K562 (cell line): ENCODE data around the gene EIF4E2. TPM values are rescaled to one million over a fixed set of nuclear protein-coding genes. Genes with fewer than 3 reads are reported as not detected.

Source experiments
- ATAC-seq: fragments of 200-7000 bp; cut with Tn5 transposase; 3 replicates; pipeline ENCODE4 v1.9.1; 2020; ENCODE audit warnings: moderate library complexity
- BruUV-seq: library from RNA; stranded (reverse); fragments of 400-500 nt; replicated peaks from 2 replicates; lab custom pipeline; 2021; lab: Mats Ljungman, UMichigan
- CTCF ChIA-PET: fragments of 300-600 bp; formaldehyde crosslinking; extraction: SDS; loops from one replicate; lab custom pipeline; 2021; ENCODE audit warnings: low intra/inter-chr PET ratio; lab: Yijun Ruan, JAX
- POLR2A ChIA-PET: fragments of 300-600, 350-650 bp; sonication (Branson Sonifier 250); formaldehyde crosslinking; extraction: SDS; loops from one replicate; lab custom pipeline; 2021; ENCODE audit warnings: antibody characterized with exemption, inconsistent platforms; lab: Yijun Ruan, JAX
- DNase-seq, 4 experiments: peaks; one replicate each; pipeline versions ENCODE4 v3.0.0 to v3.0.0-alpha.2; 2011 to 2018; ENCODE audit warnings: low spot score in 3 of 4, mixed read lengths in 3 of 4; ENCODE audit errors: extremely low read depth in 1 of 4
- FAIRE-seq: peaks from 2 replicates; lab custom pipeline; 2011; peaks lifted over from hg19 to GRCh38; lab: Jason Lieb, UNC
- H2AFZ ChIP-seq: 2 replicates; pipeline ENCODE4 v1.6.0; 2011; ENCODE audit warnings: low read depth, low read length, control low read depth, inconsistent platforms
- H3K27ac ChIP-seq: fragments of 200-600 bp; 3 replicates; pipeline ENCODE4 v1.8.0; 2011; ENCODE audit warnings: low read depth, mild to moderate bottlenecking, control low read depth, inconsistent platforms, low read length, moderate library complexity, mixed read lengths; ENCODE audit errors: extremely low read depth
- H3K27me3 ChIP-seq, 2 experiments: fragments of 300-600 bp in 1 of 2; 2 replicates in 1 of 2; 3 replicates in 1 of 2; pipeline versions ENCODE4 v1.6.0 to v1.8.0; 2011; ENCODE audit warnings: inconsistent platforms in 2 of 2, low read length in 2 of 2, mild to moderate bottlenecking in 1 of 2, mixed read lengths in 1 of 2, moderate library complexity in 1 of 2; ENCODE audit not compliant: control insufficient read depth in 2 of 2, insufficient read depth in 2 of 2
- H3K36me3 ChIP-seq: fragments of 300-600 bp; 3 replicates; pipeline ENCODE4 v1.8.0; 2011; ENCODE audit warnings: mild to moderate bottlenecking, low read length, inconsistent platforms; ENCODE audit not compliant: control insufficient read depth, insufficient read depth
- H3K4me1 ChIP-seq, 2 experiments: fragments of 200-600 bp in 1 of 2; replicated peaks in 1 of 2; 2 replicates in 1 of 2; 3 replicates in 1 of 2; pipeline versions ENCODE4 v1.5.1 to v1.8.0; 2011; ENCODE audit warnings: inconsistent platforms in 2 of 2, low read length in 2 of 2, mild to moderate bottlenecking in 1 of 2, mixed read lengths in 1 of 2, moderate library complexity in 1 of 2; ENCODE audit not compliant: control insufficient read depth in 2 of 2, insufficient read depth in 2 of 2
- H3K4me2 ChIP-seq: 2 replicates; pipeline ENCODE4 v1.6.1; 2011; ENCODE audit warnings: low read length, control low read depth, inconsistent platforms, mixed read lengths; ENCODE audit not compliant: insufficient read depth
- H3K4me3 ChIP-seq: fragments of 200-600 bp; sonication (generic), shearing (Covaris generic); 2 replicates; pipeline ENCODE4 v1.5.1; 2016; ENCODE audit warnings: control low read depth, inconsistent platforms
- H3K79me2 ChIP-seq: fragments of 200-600 bp; 3 replicates; pipeline ENCODE4 v1.8.0; 2011; ENCODE audit warnings: low read length, inconsistent platforms; ENCODE audit not compliant: control insufficient read depth, insufficient read depth
- H3K9ac ChIP-seq, 2 experiments: 2 replicates each; pipeline versions ENCODE4 v1.6.0 to v1.6.1; 2011; ENCODE audit warnings: low read depth in 2 of 2, low read length in 2 of 2, control low read depth in 1 of 2, inconsistent platforms in 1 of 2, mild to moderate bottlenecking in 1 of 2, mixed read lengths in 1 of 2; ENCODE audit not compliant: insufficient read depth in 1 of 2
- H3K9me1 ChIP-seq: one replicate; pipeline ENCODE4 v1.6.0; 2011; ENCODE audit warnings: inconsistent platforms, mild to moderate bottlenecking, low read length, moderate library complexity; ENCODE audit not compliant: control insufficient read depth, insufficient read depth
- H3K9me3 ChIP-seq: replicated peaks from 2 replicates; pipeline ENCODE4 v1.5.1; 2011; ENCODE audit warnings: low read depth, low read length, inconsistent platforms; ENCODE audit not compliant: control insufficient read depth, insufficient read depth
- H4K20me1 ChIP-seq: replicated peaks from 2 replicates; pipeline ENCODE4 v1.6.1; 2011; ENCODE audit warnings: low read length, inconsistent platforms, mixed read lengths; ENCODE audit not compliant: control insufficient read depth, insufficient read depth
- CHD1 ChIP-seq: fragments of 200-600 bp; sonication (generic); IDR thresholded peaks from one replicate; pipeline ENCODE4 v1.6.1; 2012; ENCODE audit warnings: mild to moderate bottlenecking, moderate library complexity, low read length, inconsistent platforms
- EGR1 ChIP-seq: fragments of 450-650 bp; conservative IDR thresholded peaks from 2 replicates; pipeline ENCODE4 v1.6.1; 2017; ENCODE audit warnings: mild to moderate bottlenecking
- POLR2G ChIP-seq: fragments of 200-400 bp; formaldehyde crosslinking; IDR thresholded peaks from 2 replicates; pipeline ENCODE4 v1.6.1; 2017; ENCODE audit warnings: low read depth, mild to moderate bottlenecking, antibody characterized with exemption, low read length, moderate library complexity
- RBBP5 ChIP-seq: fragments of 200-600 bp; sonication (generic); IDR thresholded peaks from 2 replicates; pipeline ENCODE4 v1.6.1; 2012; ENCODE audit warnings: borderline replicate concordance, mild to moderate bottlenecking, low read length, control low read depth, inconsistent platforms; ENCODE audit not compliant: insufficient read depth, poor library complexity, severe bottlenecking
- RBFOX2 ChIP-seq: fragments of 200-400 bp; formaldehyde crosslinking; IDR thresholded peaks from 2 replicates; pipeline ENCODE4 v1.6.1; 2017; ENCODE audit warnings: low read depth, mild to moderate bottlenecking, low read length, moderate library complexity
- ZNF76 ChIP-seq: fragments of 250-450 bp; sonication (Bioruptor Pico); IDR thresholded peaks from 2 replicates; pipeline ENCODE4 v1.4.0; 2020; ENCODE audit warnings: mild to moderate bottlenecking, moderate library complexity, borderline replicate concordance
- ZNF766 ChIP-seq: fragments of 200-800 bp; sonication (Bioruptor generic); conservative IDR thresholded peaks from 2 replicates; pipeline ENCODE4 v1.6.1; 2016; ENCODE audit warnings: missing genetic modification characterization, missing compliant biosample characterization
- ZNF77 ChIP-seq: fragments of 250-450 bp; sonication (Bioruptor Pico); IDR thresholded peaks from 2 replicates; pipeline ENCODE4 v1.5.0; 2020
- WGBS: fragments of 100-300 bp; shearing (Covaris generic); methylation state at CpG from one replicate; pipeline ENCODE4 v1.1.6; 2016; ENCODE audit warnings: low coverage, mixed read lengths; ENCODE audit not compliant: insufficient coverage; ENCODE audit errors: missing lambda C conversion rate; 5-methylcytosine and 5-hydroxymethylcytosine counted together
- in situ Hi-C: fragments of 300-500 bp; cut with MboI; formaldehyde crosslinking; loops from 4 replicates; pipeline ENCODE4 v1.15.0; 2018; ENCODE audit warnings: inconsistent platforms, mixed read lengths
- intact Hi-C: fragments of 100-400 bp; cut with micrococcal nuclease; formaldehyde crosslinking; loops from 2 replicates; pipeline ENCODE4 v1.14.2; 2022
- polyA plus RNA-seq, 8 experiments: library from polyadenylated mRNA; depleted of rRNA in 4 of 8; stranded (reverse) in 5 of 8; unstranded in 3 of 8; fragments of >200 nt; fragmentation: Nextera tagmentation in 2 of 8; fragmentation: Illumina TruSeq in 1 of 8; extraction: Ambion mirVana in 2 of 8; extraction: Trizol in 1 of 8; gene quantifications; 2 replicates each; pipeline versions ENCODE4 v1.2.1 to v1.2.3, GENCODE V29; 2011 to 2014; ENCODE audit warnings: inconsistent platforms in 1 of 8, missing spikeins in 1 of 8
- total RNA-seq, 7 experiments: library from RNA; depleted of rRNA in 6 of 7; stranded (reverse); fragments of >200 nt in 6 of 7; fragmentation: Illumina TruSeq in 2 of 7; extraction: Trizol in 2 of 7; gene quantifications; 2 replicates each; pipeline versions ENCODE4 v1.2.1 to v1.2.3, GENCODE V29; 2011 to 2021; ENCODE audit warnings: low replicate concordance in 1 of 7
- TF ChIP-seq, protein P1 (sequence below): fragments of 450-650 bp; formaldehyde crosslinking; IDR thresholded peaks from 2 replicates; pipeline ENCODE4 v1.4.0; 2020; ENCODE audit warnings: mild to moderate bottlenecking
- TF ChIP-seq, protein P2 (sequence below), 2 experiments: IDR thresholded peaks; 2 replicates each; pipeline ENCODE4 v1.6.1; 2012; ENCODE audit warnings: improper control_type of control experiment in 2 of 2, low read depth in 2 of 2, low read length in 2 of 2, borderline replicate concordance in 1 of 2

The EIF4E2 gene
- total and polyA plus RNA-seq, 9 of the 15 experiments (the other 6 are each of a cell fraction or from before 2014, with no cell fraction given), result 33.9 to 169 (median 77.5) TPM

DNA sequence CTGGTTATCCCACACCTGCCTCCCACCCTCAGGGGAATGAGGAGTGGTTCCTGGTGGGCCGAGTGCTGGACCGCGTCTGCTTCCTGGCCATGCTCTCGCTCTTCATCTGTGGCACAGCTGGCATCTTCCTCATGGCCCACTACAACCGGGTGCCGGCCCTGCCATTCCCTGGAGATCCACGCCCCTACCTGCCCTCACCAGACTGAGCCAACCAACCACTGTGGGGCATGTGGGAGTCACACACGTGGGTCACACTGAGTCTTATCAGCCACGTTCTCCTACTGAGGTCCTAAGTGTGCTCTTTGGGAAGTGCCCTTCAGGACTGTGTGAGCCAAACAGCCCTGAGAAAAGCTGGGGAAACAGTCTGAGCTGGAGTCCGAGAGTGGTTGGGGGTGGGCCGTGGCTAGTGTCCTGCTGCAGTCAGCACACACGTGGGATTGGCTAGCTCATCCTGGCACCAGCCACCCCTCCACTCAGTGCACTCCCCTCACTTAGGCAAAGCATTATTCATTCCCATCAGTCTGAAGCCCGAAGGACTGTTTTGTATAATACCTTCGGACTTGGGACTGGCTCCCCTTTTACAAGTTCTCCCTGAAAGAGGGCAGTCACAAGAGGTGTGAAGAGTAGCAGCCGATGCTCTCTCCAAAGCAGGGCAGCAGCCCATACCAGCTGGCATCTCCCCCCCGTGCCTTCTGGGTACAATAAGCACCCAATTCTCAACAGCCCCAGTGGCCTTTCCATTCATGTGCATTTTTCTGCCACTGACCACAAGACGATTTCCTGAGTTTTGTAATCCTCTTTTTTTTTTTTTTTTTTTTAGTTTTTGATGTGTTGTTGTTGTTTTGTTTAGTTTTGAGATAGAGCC, 4.7 kb upstream of the EIF4E2 start:
- POLR2A ChIA-PET, result interaction anchor here (0.7 to 2.2 kb wide), 3 partner anchors 14 to 345 kb away, joined by 3 to 5 read pairs (median 3); no protein-coding TSS in a partner anchor

DNA sequence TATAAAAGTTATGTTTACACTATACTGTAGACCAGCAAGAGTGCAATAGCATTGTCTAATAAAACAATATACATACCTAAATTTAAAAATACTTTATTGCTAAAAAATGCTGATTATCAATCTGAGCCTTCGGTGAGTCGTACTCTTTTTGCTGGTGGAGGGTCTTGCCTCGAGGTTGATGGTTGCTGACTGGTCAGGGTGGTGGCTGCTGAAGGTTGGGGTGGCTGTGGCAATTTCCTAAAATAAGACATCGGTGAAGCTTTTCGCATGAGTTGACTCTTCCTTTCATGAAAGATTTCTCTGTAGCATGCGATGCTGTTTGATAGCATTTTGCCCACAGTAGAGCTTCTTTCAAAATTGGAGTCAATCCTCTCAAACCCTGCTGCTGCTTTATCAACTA, 2.5 kb upstream of the EIF4E2 start:
- no peak overlapping the region for H3K4me2 ChIP-seq
- no peak overlapping the region for H3K4me3 ChIP-seq
- H3K4me1 ChIP-seq, result peaks cover 6 to 14% of the 10 kb centered on the region in 2 experiments; a peak in 4 of 5 replicates
- ATAC-seq, result no peak
- in situ Hi-C loops (no loop called here), intact Hi-C loops (no loop called here)
- BruUV-seq, result no TSS peak
- ChIA-PET CTCF (no interaction called here), POLR2A (no interaction called here)
- no peak for FAIRE-seq
- no peaks in the 10 kb centered on the region; the same call in 1 of the 2 replicates for H3K9me3 ChIP-seq
- DNase-seq, result no peak
- H3K9ac ChIP-seq, result no peak overlapping the region
- peaks cover 45% of the 10 kb centered on the region for H3K79me2 ChIP-seq
- no peaks in the 10 kb centered on the region for H3K9me1 ChIP-seq
- H3K36me3 ChIP-seq, result peaks cover 23% of the 10 kb centered on the region; the same call in 2 of the 3 replicates
- no peak overlapping the region for H2AFZ ChIP-seq
- no peak overlapping the region for H3K27ac ChIP-seq
- WGBS, result 100% methylated on average over 4 of the region's 6 CpGs
- H3K27me3 ChIP-seq, result no peaks in the 10 kb centered on the region
- no peaks in the 10 kb centered on the region for H4K20me1 ChIP-seq
- TF ChIP-seq, protein P1, sequence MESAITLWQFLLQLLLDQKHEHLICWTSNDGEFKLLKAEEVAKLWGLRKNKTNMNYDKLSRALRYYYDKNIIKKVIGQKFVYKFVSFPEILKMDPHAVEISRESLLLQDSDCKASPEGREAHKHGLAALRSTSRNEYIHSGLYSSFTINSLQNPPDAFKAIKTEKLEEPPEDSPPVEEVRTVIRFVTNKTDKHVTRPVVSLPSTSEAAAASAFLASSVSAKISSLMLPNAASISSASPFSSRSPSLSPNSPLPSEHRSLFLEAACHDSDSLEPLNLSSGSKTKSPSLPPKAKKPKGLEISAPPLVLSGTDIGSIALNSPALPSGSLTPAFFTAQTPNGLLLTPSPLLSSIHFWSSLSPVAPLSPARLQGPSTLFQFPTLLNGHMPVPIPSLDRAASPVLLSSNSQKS, result no peak
- TF ChIP-seq ZNF76 (CRISPR knock-in tag) (no peak), RBBP5 (no peak), CHD1 (no peak), ZNF766 (CRISPR knock-in tag) (no peak), ZNF77 (CRISPR knock-in tag) (no peak)
- TF ChIP-seq, protein P2, sequence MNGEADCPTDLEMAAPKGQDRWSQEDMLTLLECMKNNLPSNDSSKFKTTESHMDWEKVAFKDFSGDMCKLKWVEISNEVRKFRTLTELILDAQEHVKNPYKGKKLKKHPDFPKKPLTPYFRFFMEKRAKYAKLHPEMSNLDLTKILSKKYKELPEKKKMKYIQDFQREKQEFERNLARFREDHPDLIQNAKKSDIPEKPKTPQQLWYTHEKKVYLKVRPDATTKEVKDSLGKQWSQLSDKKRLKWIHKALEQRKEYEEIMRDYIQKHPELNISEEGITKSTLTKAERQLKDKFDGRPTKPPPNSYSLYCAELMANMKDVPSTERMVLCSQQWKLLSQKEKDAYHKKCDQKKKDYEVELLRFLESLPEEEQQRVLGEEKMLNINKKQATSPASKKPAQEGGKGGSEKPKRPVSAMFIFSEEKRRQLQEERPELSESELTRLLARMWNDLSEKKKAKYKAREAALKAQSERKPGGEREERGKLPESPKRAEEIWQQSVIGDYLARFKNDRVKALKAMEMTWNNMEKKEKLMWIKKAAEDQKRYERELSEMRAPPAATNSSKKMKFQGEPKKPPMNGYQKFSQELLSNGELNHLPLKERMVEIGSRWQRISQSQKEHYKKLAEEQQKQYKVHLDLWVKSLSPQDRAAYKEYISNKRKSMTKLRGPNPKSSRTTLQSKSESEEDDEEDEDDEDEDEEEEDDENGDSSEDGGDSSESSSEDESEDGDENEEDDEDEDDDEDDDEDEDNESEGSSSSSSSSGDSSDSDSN (IDR thresholded peaks at IDR 0.05; ENCODE audit: borderline replicate concordance in 1 of 2, low read depth in 2 of 2, low read length in 2 of 2), result no peak

More for the DNA sequence above, 4.7 kb upstream of the EIF4E2 start:
- H3K9me1 ChIP-seq, result no peaks in the 10 kb centered on the region
- peaks cover 23% of the 10 kb centered on the region; the same call in 2 of the 3 replicates for H3K79me2 ChIP-seq
- H3K4me3 ChIP-seq, result no peak overlapping the region
- no peak overlapping the region; a peak in 1 of 4 replicates for H3K9ac ChIP-seq
- no peak for ATAC-seq
- FAIRE-seq, result no peak
- no TSS peak for BruUV-seq
- in situ Hi-C loops (no loop called here), intact Hi-C loops (no loop called here)
- H3K4me2 ChIP-seq, result no peak overlapping the region
- peaks cover 15% of the 10 kb centered on the region; the same call in 2 of the 3 replicates for H3K36me3 ChIP-seq
- H3K27ac ChIP-seq, result no peak overlapping the region
- peaks cover 0 to 23% of the 10 kb centered on the region in 2 experiments; a peak in 3 of 5 replicates for H3K4me1 ChIP-seq
- no peaks in the 10 kb centered on the region for H4K20me1 ChIP-seq
- CTCF ChIA-PET, result no interaction called here
- DNase-seq, result no peak
- 0 out of 2 replicates have a peak, but pooled peaks have one; percentile 19 for TF ChIP-seq RBFOX2
- TF ChIP-seq EGR1, result no peak
- TF ChIP-seq POLR2G, result peak; percentile 43
- no peak overlapping the region for H2AFZ ChIP-seq
- 70% methylated on average over 7 of the region's 17 CpGs for WGBS
- no peaks in the 10 kb centered on the region for H3K9me3 ChIP-seq
- no peaks in the 10 kb centered on the region for H3K27me3 ChIP-seq
